ENCODE data around the gene FBXL13.
"Not testable (repeated sequence)": the region's sequence is repeated elsewhere in the genome, so short reads cannot be mapped to it uniquely, and the experiment has no call there.

FBXL13 gene

GRCh38 chr7:102933763-102934162 is 140.8 kb downstream of the FBXL13 start:
- DNase-seq: no peak

GRCh38 chr7:102931757-102932156 is 142.8 kb downstream of the FBXL13 start:
- no peak for DNase-seq

- DNase-seq: no peak
These were observed 147.2 kb downstream of the FBXL13 start for GRCh38 chr7:102927312-102927933.

DNA sequence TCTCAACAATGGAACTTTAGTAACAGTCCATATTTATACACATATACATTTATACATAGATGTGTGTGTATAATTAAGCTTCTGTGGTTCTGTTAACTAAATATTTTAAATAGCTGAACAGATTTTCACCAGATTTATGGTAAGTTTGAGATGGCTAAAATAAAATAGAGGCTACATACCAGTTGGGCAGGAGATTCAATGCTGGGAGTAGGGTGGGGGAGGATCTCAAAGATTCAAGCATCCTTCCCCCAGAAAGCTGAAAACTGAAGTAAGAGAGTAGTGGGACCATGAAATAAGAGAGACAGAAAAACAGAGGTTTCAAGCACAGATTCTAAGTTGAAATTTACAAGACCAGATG is 147.8 kb downstream of the FBXL13 start:
- DNase-seq: no peak

DNA sequence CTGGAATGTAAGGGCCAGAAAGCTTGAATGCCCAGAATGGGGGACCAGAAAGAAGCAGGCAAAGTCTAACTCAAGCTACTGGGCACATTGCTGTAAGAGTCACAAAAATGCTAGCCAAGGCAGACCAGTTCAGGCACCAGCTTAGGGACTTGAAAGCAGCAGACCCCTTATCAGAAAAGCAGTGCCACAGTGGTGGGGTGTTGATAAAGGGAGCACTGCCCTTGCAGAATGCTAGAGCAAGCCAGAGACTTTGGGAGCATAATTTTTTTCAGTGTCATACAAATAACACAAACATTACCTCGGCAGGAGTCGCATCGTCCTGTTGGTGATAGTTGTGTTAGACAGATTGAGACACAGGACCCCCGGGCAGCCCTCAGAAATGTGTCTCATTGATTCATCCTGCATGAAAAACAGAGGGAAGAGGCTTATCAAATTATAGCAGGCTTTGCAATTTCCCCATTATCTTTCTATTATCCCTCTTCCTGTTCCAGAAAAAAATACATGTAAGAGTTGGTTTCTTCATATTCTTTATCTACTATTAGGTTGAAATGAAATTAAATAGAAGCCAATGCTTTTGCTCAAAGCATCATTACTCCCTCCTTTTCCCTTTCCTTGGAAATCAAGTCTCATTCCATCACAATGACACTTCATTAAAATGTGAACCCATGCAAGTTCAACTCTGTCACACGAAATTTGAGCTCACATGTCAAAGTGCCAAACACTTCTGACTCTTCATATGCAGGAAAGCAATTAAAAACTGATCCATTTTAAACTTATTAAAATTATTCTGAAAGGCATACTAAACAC is 148.4 kb downstream of the FBXL13 start:
- DNase-seq: no peak

GRCh38 chr7:102918845-102919244 is 155.8 kb downstream of the FBXL13 start:
- no peak for DNase-seq

GRCh38 chr7:102917436-102918353 is 156.9 kb downstream of the FBXL13 start:
- DNase-seq: no peak

- no peak for DNase-seq
These were observed 157.7 kb downstream of the FBXL13 start for GRCh38 chr7:102916881-102917280.

DNA sequence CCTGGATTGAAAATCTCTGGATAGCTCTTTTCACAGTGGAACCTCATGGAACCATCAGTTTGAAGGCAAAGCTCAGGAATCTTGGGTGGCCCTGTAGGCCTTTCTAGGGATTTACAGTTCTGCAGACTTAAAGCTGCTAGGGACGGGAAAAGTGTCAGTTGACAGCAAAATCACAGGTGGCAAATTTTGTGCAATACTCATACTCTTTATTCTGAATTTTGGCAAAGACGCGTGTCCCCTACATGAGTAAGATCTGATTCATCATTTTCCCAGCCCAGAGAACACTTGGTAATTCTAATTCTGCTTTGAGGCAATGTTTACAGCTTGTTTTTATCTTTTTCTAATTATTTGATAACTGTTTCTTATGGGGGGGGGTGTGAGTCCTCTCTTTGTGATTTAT is 158.2 kb downstream of the FBXL13 start:
- no peak for DNase-seq

DNA sequence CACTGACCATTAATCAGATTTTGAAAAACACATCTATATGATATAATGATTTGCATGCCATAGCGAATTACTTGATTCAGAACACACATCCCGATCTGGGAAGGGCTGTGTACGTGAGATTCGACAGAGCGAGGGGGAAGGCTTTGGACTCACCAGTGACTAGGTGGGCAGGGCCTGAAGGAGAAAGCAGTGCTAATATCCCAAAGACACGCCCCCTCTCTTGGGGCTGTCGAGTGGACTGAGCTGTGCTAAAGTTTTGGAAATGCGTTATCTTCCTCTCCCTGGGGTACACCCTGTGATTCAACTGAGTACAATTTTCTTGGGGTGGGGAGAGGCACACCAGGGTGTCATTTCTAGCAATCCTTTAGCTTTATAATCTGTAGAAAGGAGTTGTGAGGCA is 160.0 kb downstream of the FBXL13 start:
- DNase-seq: no peak

- no peak for DNase-seq
These were observed 160.8 kb downstream of the FBXL13 start for GRCh38 chr7:102913826-102914225.

DNA sequence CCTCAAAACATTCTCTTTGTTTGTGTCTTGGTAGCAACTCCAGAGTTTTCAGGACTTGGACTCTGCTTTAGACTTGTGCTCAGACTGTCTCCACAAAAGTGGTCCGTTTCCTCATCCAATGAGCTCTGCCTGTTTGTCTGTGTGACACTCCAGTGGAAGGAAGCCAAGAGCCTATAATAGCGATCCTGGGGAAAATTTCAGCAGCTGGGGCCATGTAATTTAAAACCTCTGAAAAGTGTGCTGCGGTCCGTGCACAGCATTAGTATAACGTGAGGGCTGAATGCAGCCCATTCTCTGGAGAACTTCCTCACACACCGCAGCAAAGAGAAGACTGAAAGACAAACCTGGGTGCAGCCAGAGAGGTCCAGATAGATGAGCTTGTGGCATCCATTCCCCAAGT is 161.9 kb downstream of the FBXL13 start, which contains the start of gene LRRC17:
LRRC17 (plus strand) TSS at position 259 of the 400 bp plus-strand sequence. CDS start 20,914 bp downstream, outside the sequence.
- DNase-seq: no peak

- no peak for DNase-seq
These were observed 165.9 kb downstream of the FBXL13 start for GRCh38 chr7:102908676-102909075.

GRCh38 chr7:102903576-102903975 is 171.0 kb downstream of the FBXL13 start:
- not testable (repeated sequence) for DNase-seq

DNA sequence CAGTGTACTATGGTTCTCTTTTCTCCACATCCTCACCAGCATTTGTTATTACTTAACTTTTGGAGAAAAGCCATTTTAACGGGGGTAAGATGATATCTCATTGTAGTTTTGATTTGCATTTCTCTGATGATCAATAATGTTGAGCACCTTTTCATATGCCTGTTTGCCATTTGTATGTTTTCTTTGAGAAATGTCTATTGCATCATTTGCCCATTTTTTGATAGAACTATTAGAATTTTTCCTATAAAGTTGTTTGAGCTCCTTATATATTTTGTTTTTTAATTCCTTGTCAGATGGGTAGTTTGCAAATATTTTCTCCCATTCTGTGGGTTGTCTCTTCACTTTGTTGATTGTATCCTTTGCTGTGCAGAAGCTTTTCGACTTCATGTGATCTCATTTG is 172.5 kb downstream of the FBXL13 start:
- not testable (repeated sequence) for DNase-seq

DNA sequence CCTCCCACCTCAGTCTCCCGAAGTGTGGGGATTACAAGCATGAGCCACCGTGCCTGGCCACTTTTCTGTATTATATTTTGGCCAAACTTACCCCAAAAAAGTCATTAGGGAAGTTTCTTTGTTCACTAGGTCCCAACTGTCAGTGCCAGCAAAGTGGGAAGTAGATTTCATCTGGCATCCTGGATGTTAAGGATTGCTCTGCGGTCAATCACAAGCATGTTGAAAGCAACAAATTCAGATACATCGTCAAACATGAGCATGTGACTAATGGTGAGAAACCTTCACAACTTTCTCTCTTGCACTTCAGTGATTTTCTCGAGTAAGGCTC is 176.1 kb downstream of the FBXL13 start:
- no peak for DNase-seq

GRCh38 chr7:102897856-102898531 is 176.6 kb downstream of the FBXL13 start:
- no peak for DNase-seq

DNA sequence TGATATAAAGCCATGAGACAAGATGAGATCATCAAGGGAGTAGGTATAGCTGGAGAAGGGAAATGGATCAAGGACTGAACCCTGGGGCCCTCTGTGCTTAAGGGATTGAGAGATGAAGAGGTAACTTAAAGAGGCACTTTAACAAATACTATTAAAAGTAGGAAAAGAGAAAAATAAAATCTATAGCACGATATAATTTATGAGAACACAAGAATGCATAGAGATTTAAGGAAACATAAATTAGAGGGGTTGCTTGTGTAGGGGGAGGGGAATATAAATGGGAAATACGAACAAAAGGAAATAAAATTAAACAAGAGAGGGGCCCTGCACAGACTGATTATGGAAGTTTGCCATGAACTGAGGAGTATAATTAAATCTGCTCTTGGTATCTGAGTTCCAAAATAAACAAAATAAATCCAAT is 177.4 kb downstream of the FBXL13 start:
- DNase-seq: no peak

DNA sequence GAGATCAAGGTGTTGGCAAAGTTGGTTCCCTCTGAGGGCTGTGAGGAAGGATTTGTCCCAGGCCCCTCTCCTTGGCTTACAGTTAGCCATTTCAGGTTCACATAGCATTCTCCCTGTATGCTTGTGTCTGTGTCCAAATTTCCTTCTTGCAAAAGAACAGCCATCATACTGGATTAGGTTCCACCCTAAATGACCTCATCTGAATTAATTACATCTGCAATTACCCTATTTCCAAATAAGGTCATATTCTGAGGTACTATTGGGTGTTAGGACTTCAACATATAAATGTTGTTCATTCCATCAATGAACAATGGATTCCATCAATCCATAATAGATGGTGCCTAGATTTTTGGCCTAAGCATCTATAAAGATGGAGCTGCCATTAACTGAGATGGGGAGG is 178.0 kb downstream of the FBXL13 start:
- no peak for DNase-seq

- DNase-seq: no peak
These were observed 179.0 kb downstream of the FBXL13 start for GRCh38 chr7:102895602-102896001.

DNA sequence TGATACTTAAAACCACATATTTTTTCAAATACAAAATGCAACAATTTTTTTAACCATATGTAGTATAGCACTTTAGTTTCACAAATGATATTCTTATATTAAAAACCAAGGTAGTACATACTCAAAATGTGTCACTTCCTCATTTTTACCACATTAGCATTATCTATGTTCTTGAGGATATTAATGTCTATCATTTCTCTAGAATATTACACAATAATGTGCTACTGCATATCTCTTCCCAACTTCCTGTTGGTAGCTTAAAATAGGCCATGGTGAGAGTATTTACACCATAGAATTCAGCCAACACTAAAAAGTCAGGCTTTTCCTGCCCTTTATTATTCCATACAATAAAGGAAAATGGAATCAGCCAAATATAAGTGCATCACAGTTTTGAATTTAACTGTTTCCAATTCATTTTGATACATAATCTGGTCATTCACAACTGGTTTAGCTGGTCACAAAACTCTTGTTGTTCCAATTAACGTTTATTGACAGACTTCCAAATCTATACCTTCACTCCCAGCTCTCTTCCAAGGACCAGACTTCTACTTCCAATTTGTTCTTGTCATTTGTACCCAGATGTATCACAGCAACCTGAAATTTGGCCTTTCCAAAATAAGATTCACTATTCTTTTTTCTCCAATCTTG is 181.8 kb downstream of the FBXL13 start:
- no peak for DNase-seq

- DNase-seq: no peak
These were observed 182.8 kb downstream of the FBXL13 start for GRCh38 chr7:102891693-102892261.
